Rectal smooth muscle tissue (tissue), 1 donor: Measurements from ENCODE around the gene SYMPK.

Experiments used
- H3K27ac ChIP-seq: one replicate; pipeline ENCODE4 v1.7.0; 2013; ENCODE audit warnings: low read depth, low read length, inconsistent platforms
- H3K27me3 ChIP-seq: one replicate; pipeline ENCODE4 v1.7.0; 2013; ENCODE audit warnings: low read length; ENCODE audit not compliant: control insufficient read depth, insufficient read depth
- H3K36me3 ChIP-seq: one replicate; pipeline ENCODE4 v1.7.0; 2013; ENCODE audit warnings: low read length; ENCODE audit not compliant: control insufficient read depth, insufficient read depth
- H3K4me1 ChIP-seq: one replicate; pipeline ENCODE4 v1.7.0; 2013; ENCODE audit warnings: low read length; ENCODE audit not compliant: control insufficient read depth, insufficient read depth
- H3K4me3 ChIP-seq: one replicate; pipeline ENCODE4 v1.7.0; 2013; ENCODE audit warnings: low read length
- H3K9ac ChIP-seq: one replicate; pipeline ENCODE4 v1.7.0; 2013; ENCODE audit warnings: low read length

The SYMPK gene

DNA sequence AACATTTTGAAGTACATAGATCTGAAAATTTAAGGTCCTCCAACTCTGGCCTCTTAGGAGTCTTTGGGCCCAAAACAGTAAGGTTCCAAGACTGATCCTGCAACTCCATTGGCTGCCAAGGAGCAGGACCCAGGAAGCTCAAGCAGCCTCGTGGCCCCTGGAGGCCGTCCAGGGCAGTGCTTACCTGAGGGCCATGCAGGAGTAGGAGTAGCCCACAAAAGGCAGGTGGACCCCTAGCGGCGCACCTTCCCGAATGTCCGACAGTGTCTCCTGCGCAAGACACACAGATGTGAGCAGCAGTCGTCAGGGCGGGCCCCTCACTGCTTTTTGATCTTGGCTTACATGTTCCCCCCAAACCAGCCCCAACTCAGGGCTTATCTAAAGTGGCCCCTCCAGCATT is 88.2 kb downstream of the SYMPK start:
- H3K27me3 ChIP-seq, result no peaks in the 10 kb centered on the region

GRCh38 chr19:45773384-45773783 is 89.6 kb downstream of the SYMPK start:
- H3K9ac ChIP-seq, result no peak overlapping the region
- H3K4me3 ChIP-seq, result no peak overlapping the region
- H3K36me3 ChIP-seq, result peaks cover 16% of the 10 kb centered on the region
- no peak overlapping the region for H3K27ac ChIP-seq
- no peaks in the 10 kb centered on the region for H3K27me3 ChIP-seq
- H3K4me1 ChIP-seq, result peaks cover 4% of the 10 kb centered on the region

More for the DNA sequence above, 88.2 kb downstream of the SYMPK start:
- Histone ChIP-seq H3K36me3 (peaks cover 16% of the 10 kb centered on the region), H3K9ac (no peak overlapping the region), H3K27ac (no peak overlapping the region), H3K4me3 (no peak overlapping the region), H3K4me1 (peaks cover 6% of the 10 kb centered on the region)

DNA sequence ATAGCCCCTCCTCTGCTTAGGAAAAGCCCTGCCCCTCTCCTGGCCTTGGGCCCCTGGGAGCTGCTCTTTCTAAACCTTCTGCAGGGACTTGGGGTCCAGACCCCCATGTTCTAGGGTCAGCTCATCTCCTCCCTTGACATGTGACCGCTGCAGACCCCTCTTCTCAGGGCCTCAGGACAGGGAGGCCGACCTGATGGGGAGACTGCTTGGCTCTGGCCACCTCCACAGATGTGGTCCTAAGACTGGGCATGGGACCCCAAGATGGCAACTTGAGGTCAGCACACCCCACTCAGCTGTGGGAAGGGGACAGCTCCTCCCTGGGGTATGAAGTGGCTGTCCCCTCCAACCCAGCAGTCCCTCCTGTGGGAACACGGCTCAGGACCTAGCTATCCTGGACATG is 90.0 kb downstream of the SYMPK start:
- no peak overlapping the region for H3K27ac ChIP-seq

DNA sequence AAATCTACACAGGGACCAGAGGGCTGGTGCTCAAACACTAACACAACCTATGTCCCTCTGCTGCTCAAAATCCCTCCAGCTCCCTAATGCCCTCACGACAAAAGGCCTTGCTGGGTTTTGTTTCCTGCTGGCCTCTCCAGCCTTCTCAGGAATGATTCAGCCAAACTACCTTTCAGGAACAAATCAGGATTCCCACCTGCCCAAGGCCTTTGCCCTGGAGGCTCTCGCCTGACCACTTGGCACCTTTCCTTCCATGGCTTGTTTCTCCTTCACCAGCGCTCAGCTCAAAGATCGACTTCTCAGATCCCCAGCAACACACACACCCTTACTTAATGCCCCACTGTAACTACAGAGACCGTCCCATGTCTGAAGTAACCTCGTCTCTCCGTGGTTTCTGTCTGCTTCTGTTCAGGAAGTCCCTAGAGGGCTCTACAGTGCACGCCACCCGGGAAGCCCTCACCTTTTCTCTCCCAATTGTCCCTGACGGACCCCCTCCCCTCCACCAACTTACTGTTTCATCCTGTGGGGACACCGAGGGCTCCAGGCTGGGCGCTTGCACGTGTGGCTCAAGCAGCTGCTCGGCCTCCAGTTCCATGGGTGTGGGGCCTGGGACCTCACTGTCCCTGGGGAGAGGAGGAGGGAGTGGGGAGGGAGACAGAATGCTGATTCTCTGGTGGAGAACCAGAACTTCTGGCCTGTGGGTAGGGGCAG is 90.7 kb downstream of the SYMPK start:
- no peaks in the 10 kb centered on the region for H3K27me3 ChIP-seq
- no peak overlapping the region for H3K9ac ChIP-seq
- H3K27ac ChIP-seq, result no peak overlapping the region
- H3K36me3 ChIP-seq, result peaks cover 8% of the 10 kb centered on the region
- peaks cover 4% of the 10 kb centered on the region for H3K4me1 ChIP-seq
- no peak overlapping the region for H3K4me3 ChIP-seq

More for the DNA sequence above, 90.0 kb downstream of the SYMPK start:
- H3K27me3 ChIP-seq, result no peaks in the 10 kb centered on the region
- peaks cover 4% of the 10 kb centered on the region for H3K4me1 ChIP-seq
- peaks cover 13% of the 10 kb centered on the region for H3K36me3 ChIP-seq
- H3K4me3 ChIP-seq, result no peak overlapping the region
- H3K9ac ChIP-seq, result no peak overlapping the region

DNA sequence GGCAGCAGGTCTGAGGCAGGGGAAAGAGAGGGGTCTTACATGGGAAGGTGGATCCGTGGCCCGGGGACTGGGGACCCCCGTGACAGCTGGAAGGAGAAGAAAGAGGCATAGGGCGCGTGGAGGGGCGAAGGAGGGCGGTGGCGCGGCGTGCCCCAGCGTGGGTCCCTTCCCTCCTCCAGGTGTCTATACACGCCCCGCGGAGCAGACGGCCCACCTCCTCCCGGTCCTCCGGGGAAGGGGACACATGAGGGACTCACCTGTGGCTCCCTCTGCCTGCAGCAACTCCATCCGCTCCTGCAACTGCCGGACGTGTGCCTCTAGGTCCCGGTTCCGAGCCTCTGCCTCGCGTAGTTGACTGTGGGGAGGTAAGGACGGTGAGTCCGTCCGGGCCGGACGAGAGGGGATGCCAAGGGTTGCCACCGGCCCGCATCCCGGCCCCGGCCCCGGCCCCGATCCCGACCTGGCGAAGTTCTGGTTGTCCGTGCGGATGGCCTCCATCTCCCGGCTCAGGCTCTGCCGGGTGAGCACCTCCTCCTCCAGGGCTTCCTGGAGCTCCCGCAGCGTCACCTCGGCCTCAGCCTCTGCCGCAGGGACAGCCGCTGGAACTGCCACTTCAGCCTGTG is 91.5 kb downstream of the SYMPK start:
- Histone ChIP-seq H3K4me3 (peak overlapping the region; percentile 68), H3K4me1 (peaks cover 8% of the 10 kb centered on the region), H3K27me3 (no peaks in the 10 kb centered on the region), H3K36me3 (peaks cover 3% of the 10 kb centered on the region), H3K27ac (peak overlapping the region; percentile 93), H3K9ac (no peak overlapping the region)

DNA sequence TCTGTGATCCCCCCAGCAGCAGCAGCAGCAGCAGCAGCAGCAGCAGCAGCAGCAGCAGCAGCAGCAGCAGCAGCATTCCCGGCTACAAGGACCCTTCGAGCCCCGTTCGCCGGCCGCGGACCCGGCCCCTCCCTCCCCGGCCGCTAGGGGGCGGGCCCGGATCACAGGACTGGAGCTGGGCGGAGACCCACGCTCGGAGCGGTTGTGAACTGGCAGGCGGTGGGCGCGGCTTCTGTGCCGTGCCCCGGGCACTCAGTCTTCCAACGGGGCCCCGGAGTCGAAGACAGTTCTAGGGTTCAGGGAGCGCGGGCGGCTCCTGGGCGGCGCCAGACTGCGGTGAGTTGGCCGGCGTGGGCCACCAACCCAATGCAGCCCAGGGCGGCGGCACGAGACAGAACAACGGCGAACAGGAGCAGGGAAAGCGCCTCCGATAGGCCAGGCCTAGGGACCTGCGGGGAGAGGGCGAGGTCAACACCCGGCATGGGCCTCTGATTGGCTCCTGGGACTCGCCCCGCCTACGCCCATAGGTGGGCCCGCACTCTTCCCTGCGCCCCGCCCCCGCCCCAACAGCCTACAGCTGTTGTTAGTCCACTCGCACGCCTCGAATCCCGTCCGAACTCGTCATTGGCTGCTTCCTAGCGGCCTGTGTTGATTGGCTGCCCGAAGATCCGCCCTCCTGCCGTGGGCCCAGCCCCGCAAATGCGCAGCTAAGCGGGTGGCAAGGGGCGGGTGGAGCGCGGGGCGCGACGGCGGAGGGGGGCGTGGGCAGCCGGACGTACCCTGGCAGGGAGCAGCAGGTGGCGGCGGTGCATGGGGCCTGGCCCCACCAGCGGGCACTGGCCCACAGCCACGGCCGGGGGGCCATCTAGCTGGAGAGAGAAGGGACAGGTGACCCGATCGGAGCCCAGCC is 92.5 kb downstream of the SYMPK start:
- Histone ChIP-seq H3K27ac (peak overlapping the region; percentile 93), H3K4me1 (peaks cover 16% of the 10 kb centered on the region), H3K36me3 (peaks cover 3% of the 10 kb centered on the region), H3K9ac (peak overlapping the region; percentile 62), H3K27me3 (no peaks in the 10 kb centered on the region), H3K4me3 (peak overlapping the region; percentile 70)

DNA sequence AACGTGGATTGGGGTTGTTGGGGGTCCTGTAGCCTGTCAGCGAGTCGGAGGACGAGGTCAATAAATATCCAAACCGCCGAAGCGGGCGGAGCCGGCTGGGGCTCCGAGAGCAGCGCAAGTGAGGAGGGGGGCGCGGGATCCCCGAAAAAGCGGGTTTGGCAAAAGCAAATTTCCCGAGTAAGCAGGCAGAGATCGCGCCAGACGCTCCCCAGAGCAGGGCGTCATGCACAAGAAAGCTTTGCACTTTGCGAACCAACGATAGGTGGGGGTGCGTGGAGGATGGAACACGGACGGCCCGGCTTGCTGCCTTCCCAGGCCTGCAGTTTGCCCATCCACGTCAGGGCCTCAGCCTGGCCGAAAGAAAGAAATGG is 93.1 kb downstream of the SYMPK start:
- Histone ChIP-seq H3K27ac (peak overlapping the region; percentile 93), H3K27me3 (no peaks in the 10 kb centered on the region), H3K36me3 (peaks cover 3% of the 10 kb centered on the region), H3K4me3 (peak overlapping the region; percentile 70), H3K9ac (peak overlapping the region; percentile 62), H3K4me1 (peaks cover 22% of the 10 kb centered on the region)

DNA sequence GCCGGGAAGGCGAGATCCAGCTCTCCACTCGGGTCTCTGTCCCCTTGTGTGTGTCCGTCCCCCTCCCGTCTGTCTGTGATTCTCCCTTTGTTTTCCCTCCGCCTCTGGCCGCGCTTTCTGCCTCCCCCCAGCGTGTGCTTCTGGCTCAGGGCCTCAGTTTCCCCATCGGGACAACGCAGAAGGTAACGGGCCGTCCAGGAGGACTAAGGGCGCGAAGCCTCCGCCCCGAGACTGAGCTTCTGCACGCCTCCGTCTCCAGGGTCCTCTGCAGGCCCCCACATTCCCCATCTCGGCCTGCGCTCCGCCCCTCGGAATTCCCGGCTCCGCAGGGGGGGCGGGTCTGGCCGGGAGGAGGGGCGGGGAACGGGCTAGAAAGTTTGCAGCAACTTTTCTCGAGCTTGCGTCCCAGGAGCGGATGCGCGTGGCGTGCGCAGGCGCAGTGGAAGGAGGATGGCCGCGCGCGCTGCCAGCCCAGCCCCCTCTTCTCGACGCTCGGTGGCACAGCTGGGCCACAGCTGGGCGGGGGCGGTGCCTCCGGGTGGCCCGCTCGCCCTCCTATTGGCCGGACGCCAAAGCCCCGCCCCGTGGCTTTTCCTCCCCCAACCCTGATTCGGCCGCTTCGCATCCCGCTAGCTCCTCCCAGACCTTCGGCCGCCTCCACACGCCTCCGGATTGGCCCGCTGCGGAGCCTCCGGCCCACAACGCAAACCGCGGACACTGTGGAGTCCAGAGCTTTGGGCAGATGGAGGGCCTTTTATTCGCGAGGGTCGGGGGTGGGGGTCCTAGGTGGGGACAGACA is 93.8 kb downstream of the SYMPK start, which contains the start of gene SIX5:
Gene SIX5, minus strand, starts transcription at position 269 of the 799 bp plus-strand sequence. CDS start 408 bp downstream, outside the sequence.
- peaks cover 28% of the 10 kb centered on the region for H3K4me1 ChIP-seq
- peaks cover 3% of the 10 kb centered on the region for H3K36me3 ChIP-seq
- H3K27me3 ChIP-seq, result no peaks in the 10 kb centered on the region
- H3K4me3 ChIP-seq, result peak within 1 kb of the TSS; percentile 99
- H3K9ac ChIP-seq, result peak within 1 kb of the TSS; percentile 62
- H3K27ac ChIP-seq, result peak within 1 kb of the TSS; percentile 98

DNA sequence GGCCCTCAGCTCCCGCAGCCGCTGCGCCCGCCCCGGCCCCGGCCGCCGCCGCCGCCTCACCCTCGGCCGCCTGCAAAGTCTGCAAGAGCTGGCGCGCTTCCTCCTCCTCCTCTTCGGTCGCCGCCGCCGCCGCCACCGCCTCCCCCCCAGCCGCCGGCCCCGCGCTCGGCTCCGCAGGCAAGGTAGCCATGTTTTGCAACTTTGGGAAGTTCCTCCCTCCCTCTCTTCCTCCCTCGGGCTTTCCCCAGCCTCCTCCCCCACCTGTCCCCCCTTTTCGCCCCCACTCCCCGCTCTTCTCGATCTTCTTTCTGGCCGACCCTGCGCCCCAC is 94.3 kb downstream of the SYMPK start:
- H3K9ac ChIP-seq, result peak overlapping the region; percentile 35

GRCh38 chr19:45767881-45768654 is 94.9 kb downstream of the SYMPK start:
- H3K9ac ChIP-seq, result peak overlapping the region; percentile 51
- H3K4me1 ChIP-seq, result peaks cover 37% of the 10 kb centered on the region
- H3K27ac ChIP-seq, result peak overlapping the region; percentile 98
- H3K27me3 ChIP-seq, result no peaks in the 10 kb centered on the region
- H3K4me3 ChIP-seq, result peak overlapping the region; percentile 99
- peaks cover 3% of the 10 kb centered on the region for H3K36me3 ChIP-seq

More for the DNA sequence above, 94.3 kb downstream of the SYMPK start:
- Histone ChIP-seq H3K27ac (peak overlapping the region; percentile 98), H3K27me3 (no peaks in the 10 kb centered on the region), H3K4me3 (peak overlapping the region; percentile 99), H3K4me1 (peaks cover 33% of the 10 kb centered on the region), H3K36me3 (peaks cover 3% of the 10 kb centered on the region)

- Histone ChIP-seq H3K27me3 (no peaks in the 10 kb centered on the region), H3K4me3 (peak overlapping the region; percentile 99), H3K27ac (peak overlapping the region; percentile 98), H3K36me3 (peaks cover 3% of the 10 kb centered on the region), H3K4me1 (peaks cover 37% of the 10 kb centered on the region), H3K9ac (peak overlapping the region; percentile 53)
Observed at GRCh38 chr19:45767410-45767880, 95.5 kb downstream of the SYMPK start.
